Measurements from ENCODE around the gene ALPL.

ALPL gene

DNA sequence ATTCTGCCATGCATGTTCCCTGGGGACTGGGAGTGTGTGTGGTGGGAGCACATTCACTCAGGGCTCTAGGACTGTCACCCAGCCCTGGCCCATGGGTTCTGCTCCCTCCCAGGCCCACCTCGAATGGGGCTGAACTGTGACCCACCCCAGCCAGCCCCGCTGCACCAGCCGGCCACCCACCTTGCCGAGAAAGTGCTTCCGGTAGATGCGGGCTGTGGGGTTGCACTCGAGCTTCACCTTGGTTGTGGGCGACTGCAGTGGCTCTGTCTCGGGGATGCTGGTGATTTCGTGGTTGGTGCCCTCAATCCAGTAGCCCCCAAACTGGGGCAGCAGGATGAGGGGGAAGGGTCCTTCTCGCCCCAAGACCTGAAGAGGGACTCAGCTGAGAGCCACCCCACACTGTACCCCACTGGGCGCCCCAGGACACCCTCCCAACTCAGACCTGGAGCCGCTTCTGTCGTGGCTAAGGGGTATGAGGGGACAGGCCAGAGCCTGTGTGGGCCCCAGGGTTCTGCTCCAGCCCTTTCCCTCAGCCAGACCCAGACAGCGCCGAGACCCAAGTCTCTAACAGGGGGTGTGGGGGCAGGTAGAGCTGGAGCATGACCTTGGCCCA lies 108.0 kb downstream of the ALPL start:
- TF ChIP-seq, protein P1, sequence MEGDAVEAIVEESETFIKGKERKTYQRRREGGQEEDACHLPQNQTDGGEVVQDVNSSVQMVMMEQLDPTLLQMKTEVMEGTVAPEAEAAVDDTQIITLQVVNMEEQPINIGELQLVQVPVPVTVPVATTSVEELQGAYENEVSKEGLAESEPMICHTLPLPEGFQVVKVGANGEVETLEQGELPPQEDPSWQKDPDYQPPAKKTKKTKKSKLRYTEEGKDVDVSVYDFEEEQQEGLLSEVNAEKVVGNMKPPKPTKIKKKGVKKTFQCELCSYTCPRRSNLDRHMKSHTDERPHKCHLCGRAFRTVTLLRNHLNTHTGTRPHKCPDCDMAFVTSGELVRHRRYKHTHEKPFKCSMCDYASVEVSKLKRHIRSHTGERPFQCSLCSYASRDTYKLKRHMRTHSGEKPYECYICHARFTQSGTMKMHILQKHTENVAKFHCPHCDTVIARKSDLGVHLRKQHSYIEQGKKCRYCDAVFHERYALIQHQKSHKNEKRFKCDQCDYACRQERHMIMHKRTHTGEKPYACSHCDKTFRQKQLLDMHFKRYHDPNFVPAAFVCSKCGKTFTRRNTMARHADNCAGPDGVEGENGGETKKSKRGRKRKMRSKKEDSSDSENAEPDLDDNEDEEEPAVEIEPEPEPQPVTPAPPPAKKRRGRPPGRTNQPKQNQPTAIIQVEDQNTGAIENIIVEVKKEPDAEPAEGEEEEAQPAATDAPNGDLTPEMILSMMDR (IDR thresholded peaks at IDR 0.05; ENCODE audit: low read depth, low read length): no peak
- Histone ChIP-seq H3K36me3 (peaks cover 9% of the 10 kb centered on the region), H3K27me3 (ENCODE audit: insufficient read depth, low read depth, severe bottlenecking) (no peaks in the 10 kb centered on the region), H3K4me3 (ENCODE audit: low read depth, low read length) (no peak overlapping the region), H3K9me3 (ENCODE audit: severe bottlenecking) (no peaks in the 10 kb centered on the region), H3K27ac (no peak overlapping the region)
- no peak for DNase-seq

DNA sequence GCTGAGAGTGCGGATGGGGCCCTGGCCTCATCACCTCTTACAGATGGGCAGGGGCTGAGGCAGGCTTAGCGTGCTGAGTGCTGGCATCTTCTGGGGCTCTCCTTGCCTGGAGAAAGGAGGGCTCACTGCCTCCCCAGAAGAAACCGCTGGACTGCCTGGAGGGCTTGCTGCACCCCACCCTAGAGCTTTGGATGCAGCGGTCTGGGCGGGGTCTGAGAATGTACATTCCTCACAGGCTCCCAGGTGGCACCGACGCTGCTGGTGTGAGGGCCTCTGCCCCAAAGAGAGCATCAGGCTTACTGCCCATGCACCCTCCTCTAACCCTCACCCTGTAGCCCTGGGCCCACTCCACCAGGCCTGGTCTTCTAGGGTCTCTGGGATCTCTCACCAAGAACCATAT lies 108.8 kb downstream of the ALPL start:
- TF ChIP-seq, protein P1 (IDR thresholded peaks at IDR 0.05; ENCODE audit: low read depth, low read length): no peak
- no peaks in the 10 kb centered on the region for H3K27me3 ChIP-seq (ENCODE audit: insufficient read depth, low read depth, severe bottlenecking)

DNA sequence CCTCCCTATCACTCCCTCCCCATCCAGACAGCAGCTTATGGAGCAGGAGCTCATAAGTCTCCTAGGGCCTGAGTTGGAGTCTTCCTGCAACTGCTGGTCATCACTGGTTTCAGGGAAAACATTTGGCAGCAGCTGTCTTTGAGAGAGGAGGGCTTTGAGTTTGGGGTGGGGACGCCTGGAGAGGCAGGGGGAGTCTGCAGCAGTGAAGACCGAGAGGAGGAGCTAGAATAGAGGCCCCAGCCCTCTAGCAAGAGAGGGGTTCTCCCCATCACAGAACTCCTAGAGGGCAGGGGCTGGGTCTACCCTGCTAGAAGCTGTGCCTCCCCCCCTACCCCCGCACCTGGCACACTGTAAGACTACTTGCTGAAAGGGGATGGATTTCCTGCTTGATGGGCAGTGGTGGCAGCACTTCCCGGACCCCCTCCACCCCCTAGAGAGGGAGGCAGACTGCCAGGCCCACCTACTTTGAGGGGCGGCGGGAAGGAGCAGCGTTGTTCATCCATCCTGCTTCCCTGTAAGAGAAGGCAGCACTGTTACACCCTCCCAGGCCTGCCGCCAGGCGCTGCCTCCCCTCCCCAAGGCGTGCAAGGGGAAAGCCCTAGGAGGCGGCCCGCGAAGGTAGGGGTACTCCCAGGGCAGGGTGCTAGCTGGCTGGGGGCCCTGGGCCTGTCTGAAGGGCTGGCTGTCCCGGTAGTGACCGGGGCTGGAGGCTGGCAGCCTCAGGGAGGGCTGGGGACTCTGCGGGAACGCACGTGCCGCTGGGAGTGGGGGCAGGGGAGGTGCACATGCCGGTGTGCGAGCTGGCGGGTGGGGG lies 109.5 kb downstream of the ALPL start:
- TF ChIP-seq, protein P1 (IDR thresholded peaks at IDR 0.05; ENCODE audit: low read depth, low read length): no peak
- no peak for DNase-seq
- Histone ChIP-seq H3K27ac (no peak overlapping the region), H3K9me3 (ENCODE audit: severe bottlenecking) (no peaks in the 10 kb centered on the region), H3K4me3 (ENCODE audit: low read depth, low read length) (no peak overlapping the region), H3K36me3 (peaks cover 4% of the 10 kb centered on the region), H3K27me3 (ENCODE audit: insufficient read depth, low read depth, severe bottlenecking) (no peaks in the 10 kb centered on the region)

More for the DNA sequence above, 108.8 kb downstream of the ALPL start:
- Histone ChIP-seq H3K27ac (no peak overlapping the region), H3K4me3 (ENCODE audit: low read depth, low read length) (no peak overlapping the region), H3K9me3 (ENCODE audit: severe bottlenecking) (no peaks in the 10 kb centered on the region), H3K36me3 (peaks cover 3% of the 10 kb centered on the region)
- no peak for DNase-seq

DNA sequence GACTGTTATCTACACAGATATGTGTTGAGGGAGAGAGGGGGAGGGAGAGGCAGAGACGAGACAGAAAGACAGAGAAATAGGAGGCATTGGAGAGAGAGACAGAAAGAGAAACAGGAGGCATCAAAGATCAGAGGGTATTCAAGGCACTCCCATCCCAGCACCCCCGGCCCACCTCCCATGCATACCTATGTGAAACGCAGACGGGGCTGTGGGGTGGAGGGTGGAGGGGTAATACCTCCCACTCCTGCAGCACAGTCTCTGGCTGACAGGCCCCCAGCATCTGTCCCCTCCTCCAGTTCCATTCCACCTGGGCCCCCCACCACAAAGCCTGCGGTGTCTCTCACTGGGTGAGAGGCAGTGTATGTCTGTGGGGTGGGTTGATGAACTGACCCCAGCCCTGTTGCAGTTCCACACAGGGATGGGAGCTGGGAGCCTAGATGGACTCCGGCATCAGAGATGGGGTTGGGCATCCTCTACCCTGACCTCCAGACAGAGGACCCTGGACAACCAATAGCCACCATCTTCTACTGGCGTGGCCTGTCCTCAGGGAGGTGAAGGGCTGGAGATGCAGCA lies 110.2 kb downstream of the ALPL start:
- DNase-seq: no peak
- TF ChIP-seq, protein P1 (IDR thresholded peaks at IDR 0.05; ENCODE audit: low read depth, low read length): no peak
- Histone ChIP-seq H3K9me3 (ENCODE audit: severe bottlenecking) (no peaks in the 10 kb centered on the region), H3K4me3 (ENCODE audit: low read depth, low read length) (no peak overlapping the region), H3K27me3 (ENCODE audit: insufficient read depth, low read depth, severe bottlenecking) (no peaks in the 10 kb centered on the region), H3K36me3 (peaks cover 4% of the 10 kb centered on the region), H3K27ac (no peak overlapping the region)

DNA sequence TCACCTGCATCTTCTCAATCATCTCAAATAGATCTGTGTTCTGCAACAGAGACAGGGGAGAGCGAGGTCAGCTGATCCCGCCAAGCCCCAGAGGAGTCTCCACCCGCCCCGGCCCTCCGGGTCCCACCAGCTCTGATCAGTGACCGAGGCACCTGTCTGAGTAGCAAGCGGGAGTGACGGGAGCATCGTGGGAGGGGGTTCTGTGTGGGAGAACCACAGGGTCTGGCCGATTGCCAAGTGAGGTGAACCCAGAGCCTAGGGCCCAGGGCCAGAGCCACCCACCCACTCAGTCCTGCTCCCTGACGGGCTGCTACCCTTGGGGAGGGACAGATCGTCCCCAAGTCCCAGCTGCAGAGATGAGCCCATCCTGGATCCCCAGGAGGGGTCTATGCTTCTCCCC lies 110.8 kb downstream of the ALPL start:
- Histone ChIP-seq H3K27me3 (ENCODE audit: insufficient read depth, low read depth, severe bottlenecking) (no peaks in the 10 kb centered on the region), H3K36me3 (peaks cover 4% of the 10 kb centered on the region), H3K4me3 (ENCODE audit: low read depth, low read length) (no peak overlapping the region), H3K9me3 (ENCODE audit: severe bottlenecking) (no peaks in the 10 kb centered on the region), H3K27ac (no peak overlapping the region)
- no peak for DNase-seq
- TF ChIP-seq, protein P1 (IDR thresholded peaks at IDR 0.05; ENCODE audit: low read depth, low read length): no peak
